Caco-2 (cell line): Measurements from ENCODE around the gene RPP25L. TPM values are rescaled to one million over a fixed set of nuclear protein-coding genes. Genes with fewer than 3 reads are reported as not detected.

Experiments used
- BruUV-seq: library from RNA; stranded (reverse); fragments of 400-500 nt; replicated peaks from 2 replicates; lab custom pipeline; 2021; lab: Mats Ljungman, UMichigan
- CTCF ChIA-PET: fragments of 300-600 bp; sonication (Branson Sonifier 250); formaldehyde crosslinking; loops from one replicate; lab custom pipeline; 2022; ENCODE audit warnings: antibody characterized with exemption; lab: Charles Lee
- POLR2A ChIA-PET: fragments of 300-600 bp; sonication (Branson Sonifier 250); formaldehyde crosslinking; loops from one replicate; lab custom pipeline; 2022; ENCODE audit warnings: antibody characterized with exemption; lab: Charles Lee
- DNase-seq, 2 experiments: peaks; one replicate each; pipeline versions ENCODE4 v3.0.0 to v3.0.0-alpha.2; 2020 to 2022
- H3K27me3 ChIP-seq: replicated peaks from 2 replicates; pipeline ENCODE4 v1.6.0; 2011; ENCODE audit warnings: low read length; ENCODE audit not compliant: control insufficient read depth, insufficient read depth
- H3K36me3 ChIP-seq: 2 replicates; pipeline ENCODE4 v1.5.1; 2011; ENCODE audit warnings: low read length; ENCODE audit not compliant: control insufficient read depth, insufficient read depth
- H3K4me1 ChIP-seq: fragments of 250-450 bp; sonication (Bioruptor Pico); 2 replicates; pipeline ENCODE4 v1.5.1; 2020; ENCODE audit warnings: mild to moderate bottlenecking
- H3K4me3 ChIP-seq: 2 replicates; pipeline ENCODE4 v1.5.1; 2011; ENCODE audit warnings: low read depth, mild to moderate bottlenecking, control low read depth, low read length
- H3K9me3 ChIP-seq: fragments of 250-450 bp; sonication (Bioruptor Pico); 2 replicates; pipeline ENCODE4 v1.5.1; 2020; ENCODE audit warnings: mild to moderate bottlenecking, moderate library complexity
- H3K27ac Mint-ChIP-seq: one replicate; pipeline ENCODE4 v1.8.0; 2022; ENCODE audit warnings: mixed read lengths; ENCODE audit not compliant: unreplicated experiment
- H3K27me3 Mint-ChIP-seq: one replicate; pipeline ENCODE4 v1.8.0; 2022; ENCODE audit warnings: mixed read lengths; ENCODE audit not compliant: insufficient read depth, unreplicated experiment
- H3K36me3 Mint-ChIP-seq: one replicate; pipeline ENCODE4 v1.8.0; 2022; ENCODE audit warnings: mild to moderate bottlenecking, mixed read lengths; ENCODE audit not compliant: insufficient read depth, unreplicated experiment
- H3K4me1 Mint-ChIP-seq: one replicate; pipeline ENCODE4 v1.8.0; 2022; ENCODE audit warnings: low read depth, mixed read lengths; ENCODE audit not compliant: unreplicated experiment
- H3K4me3 Mint-ChIP-seq: one replicate; pipeline ENCODE4 v1.8.0; 2022; ENCODE audit warnings: mild to moderate bottlenecking, moderate library complexity, mixed read lengths; ENCODE audit not compliant: unreplicated experiment
- H3K9me3 Mint-ChIP-seq: one replicate; pipeline ENCODE4 v1.8.0; 2022; ENCODE audit warnings: mixed read lengths; ENCODE audit not compliant: unreplicated experiment
- intact Hi-C: fragments of 100-400 bp; cut with micrococcal nuclease; formaldehyde crosslinking; loops from one replicate; pipeline ENCODE4 v1.10.0; 2022; ENCODE audit not compliant: unreplicated experiment
- total RNA-seq: library from RNA; stranded (reverse); gene quantifications from 2 replicates; pipeline ENCODE4 v1.2.3, GENCODE V29; 2022
- TF ChIP-seq, protein P1 (sequence below), 2 experiments: fragments of 200-600 bp in 1 of 2; IDR thresholded peaks; 1 replicate in 1 of 2; 2 replicates in 1 of 2; pipeline versions ENCODE4 v1.5.1 to v1.8.0; 2011 to 2022; ENCODE audit warnings: antibody characterized with exemption in 1 of 2, control low read depth in 1 of 2, inconsistent platforms in 1 of 2, low read depth in 1 of 2, low read length in 1 of 2, mild to moderate bottlenecking in 1 of 2, moderate library complexity in 1 of 2; ENCODE audit not compliant: insufficient read depth in 1 of 2, severe bottlenecking in 1 of 2, unreplicated experiment in 1 of 2

RPP25L gene
- total RNA-seq, 1 experiment from 2014 or later = 27.4 TPM

DNA sequence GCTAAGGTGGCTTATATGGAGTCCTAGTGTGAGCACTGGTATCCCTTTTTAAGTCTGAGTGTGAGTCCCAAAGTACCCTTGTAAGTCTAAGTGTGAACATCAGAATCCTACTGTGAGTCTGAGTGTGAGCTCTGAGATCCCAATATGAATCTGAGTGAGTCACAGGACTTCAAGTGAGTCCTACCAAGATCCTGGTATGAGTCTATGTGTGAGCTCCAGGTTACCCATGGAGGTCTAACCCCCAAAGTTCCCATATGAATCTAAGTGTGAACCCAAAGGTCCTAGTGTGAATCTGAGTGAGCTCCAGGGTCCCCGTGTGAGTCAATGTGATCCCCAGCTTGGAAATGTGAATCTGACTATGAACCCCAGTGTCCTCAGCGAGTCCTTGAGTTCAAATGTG lies 24.6 kb downstream of the RPP25L start:
- H3K27ac Mint-ChIP-seq = no peak overlapping the region
- H3K36me3 Mint-ChIP-seq = no peaks in the 10 kb centered on the region
- peaks cover 12% of the 10 kb centered on the region for H3K4me1 Mint-ChIP-seq
- peaks cover 38% of the 10 kb centered on the region for H3K27me3 Mint-ChIP-seq
- Histone ChIP-seq H3K36me3 (no peaks in the 10 kb centered on the region), H3K27me3 (peaks cover 7% of the 10 kb centered on the region), H3K4me3 (no peak overlapping the region), H3K4me1 (peaks cover 15% of the 10 kb centered on the region), H3K9me3 (no peaks in the 10 kb centered on the region)
- no peaks in the 10 kb centered on the region for H3K9me3 Mint-ChIP-seq
- ChIA-PET POLR2A (no interaction called here), CTCF (interaction anchor here (0.7 kb wide), 1 partner anchor 183 kb away, joined by 3 read pairs; no protein-coding TSS in a partner anchor)
- BruUV-seq = no TSS peak
- no peak overlapping the region for H3K4me3 Mint-ChIP-seq
- DNase-seq = no peak
- intact Hi-C loops = no loop called here
- TF ChIP-seq, protein P1, sequence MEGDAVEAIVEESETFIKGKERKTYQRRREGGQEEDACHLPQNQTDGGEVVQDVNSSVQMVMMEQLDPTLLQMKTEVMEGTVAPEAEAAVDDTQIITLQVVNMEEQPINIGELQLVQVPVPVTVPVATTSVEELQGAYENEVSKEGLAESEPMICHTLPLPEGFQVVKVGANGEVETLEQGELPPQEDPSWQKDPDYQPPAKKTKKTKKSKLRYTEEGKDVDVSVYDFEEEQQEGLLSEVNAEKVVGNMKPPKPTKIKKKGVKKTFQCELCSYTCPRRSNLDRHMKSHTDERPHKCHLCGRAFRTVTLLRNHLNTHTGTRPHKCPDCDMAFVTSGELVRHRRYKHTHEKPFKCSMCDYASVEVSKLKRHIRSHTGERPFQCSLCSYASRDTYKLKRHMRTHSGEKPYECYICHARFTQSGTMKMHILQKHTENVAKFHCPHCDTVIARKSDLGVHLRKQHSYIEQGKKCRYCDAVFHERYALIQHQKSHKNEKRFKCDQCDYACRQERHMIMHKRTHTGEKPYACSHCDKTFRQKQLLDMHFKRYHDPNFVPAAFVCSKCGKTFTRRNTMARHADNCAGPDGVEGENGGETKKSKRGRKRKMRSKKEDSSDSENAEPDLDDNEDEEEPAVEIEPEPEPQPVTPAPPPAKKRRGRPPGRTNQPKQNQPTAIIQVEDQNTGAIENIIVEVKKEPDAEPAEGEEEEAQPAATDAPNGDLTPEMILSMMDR (IDR thresholded peaks at IDR 0.05; ENCODE audit: insufficient read depth in 1 of 2, low read depth in 1 of 2, low read length in 1 of 2, severe bottlenecking in 1 of 2, unreplicated experiment in 1 of 2) = no peak

DNA sequence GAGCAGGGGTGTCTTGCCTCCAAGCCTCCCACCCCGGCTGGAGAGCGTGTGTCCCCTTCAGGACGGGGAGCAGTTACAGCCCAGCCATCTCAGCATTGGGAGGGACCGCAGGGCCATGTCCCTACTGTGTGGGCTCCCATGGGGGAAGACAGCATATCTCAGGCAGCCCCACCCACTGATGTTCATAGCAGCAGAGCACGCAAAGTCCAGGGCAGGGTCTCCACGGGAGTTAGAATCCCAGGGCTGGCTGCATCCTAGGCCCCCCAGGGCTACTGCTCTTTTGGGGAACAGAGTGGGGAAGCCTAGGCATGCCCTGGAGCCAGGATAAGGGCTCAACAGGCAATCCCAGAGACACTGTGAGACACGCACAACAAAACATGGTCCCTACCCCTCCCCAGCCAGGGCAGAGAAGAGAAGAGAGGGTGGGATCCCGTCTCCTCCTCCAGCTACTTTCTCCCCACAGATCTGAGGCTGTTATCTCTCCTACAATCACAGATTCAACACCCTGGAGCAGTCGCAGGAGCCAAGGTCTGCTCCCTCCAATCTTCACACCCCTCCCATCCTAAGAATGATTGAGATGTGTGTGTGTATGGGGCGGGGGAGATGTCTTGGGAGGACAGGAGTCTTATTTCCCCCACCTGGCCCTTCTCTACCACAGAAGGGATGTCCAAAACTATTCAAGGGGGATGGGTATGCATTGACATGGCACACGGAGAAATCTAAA lies 25.8 kb downstream of the RPP25L start:
- peaks cover 33% of the 10 kb centered on the region for H3K27me3 Mint-ChIP-seq
- H3K9me3 ChIP-seq = no peaks in the 10 kb centered on the region
- H3K4me3 ChIP-seq = no peak overlapping the region
- ChIA-PET POLR2A (interaction anchor here (0.6 kb wide), 1 partner anchor 116 kb away, joined by 3 read pairs; no protein-coding TSS in a partner anchor), CTCF (no interaction called here)
- H3K4me1 Mint-ChIP-seq = peaks cover 7% of the 10 kb centered on the region
- no peaks in the 10 kb centered on the region for H3K36me3 ChIP-seq
- H3K4me1 ChIP-seq = peaks cover 10% of the 10 kb centered on the region
- DNase-seq = no peak
- intact Hi-C loops = no loop called here
- no peak overlapping the region for H3K27ac Mint-ChIP-seq
- TF ChIP-seq, protein P1 (IDR thresholded peaks at IDR 0.05; ENCODE audit: insufficient read depth in 1 of 2, low read depth in 1 of 2, low read length in 1 of 2, severe bottlenecking in 1 of 2, unreplicated experiment in 1 of 2) = no peak
- H3K4me3 Mint-ChIP-seq = no peak overlapping the region
- peaks cover 7% of the 10 kb centered on the region for H3K27me3 ChIP-seq
- H3K36me3 Mint-ChIP-seq = no peaks in the 10 kb centered on the region
- no peaks in the 10 kb centered on the region for H3K9me3 Mint-ChIP-seq
- no TSS peak for BruUV-seq

DNA sequence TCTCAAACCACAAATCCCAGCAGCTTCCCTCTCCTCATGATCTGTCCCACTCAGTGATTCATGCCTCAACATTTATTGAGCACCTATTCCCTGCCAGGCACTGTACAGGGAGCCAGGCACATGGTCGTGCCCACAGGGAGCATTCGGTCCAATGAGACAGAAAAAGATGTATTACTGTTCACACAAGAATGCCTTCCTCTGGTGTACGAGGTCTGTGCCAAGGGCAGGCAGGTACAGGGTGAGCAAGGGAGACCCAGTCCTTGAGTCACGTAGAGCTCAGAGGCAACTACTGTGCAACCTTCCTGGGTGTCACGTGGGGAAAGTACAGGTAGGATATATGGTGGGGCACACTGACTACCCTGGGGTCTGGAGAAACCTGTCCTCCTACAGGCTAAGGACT lies 26.9 kb downstream of the RPP25L start:
- H3K9me3 Mint-ChIP-seq = no peaks in the 10 kb centered on the region
- H3K27ac Mint-ChIP-seq = no peak overlapping the region
- H3K4me1 ChIP-seq = no peaks in the 10 kb centered on the region; the same call in 1 of the 2 replicates
- DNase-seq = no peak
- no peak overlapping the region for H3K4me3 Mint-ChIP-seq
- H3K36me3 Mint-ChIP-seq = no peaks in the 10 kb centered on the region
- H3K4me3 ChIP-seq = no peak overlapping the region
- TF ChIP-seq, protein P1 (IDR thresholded peaks at IDR 0.05; ENCODE audit: insufficient read depth in 1 of 2, low read depth in 1 of 2, low read length in 1 of 2, severe bottlenecking in 1 of 2, unreplicated experiment in 1 of 2) = no peak
- POLR2A ChIA-PET = no interaction called here
- H3K27me3 ChIP-seq = peaks cover 3% of the 10 kb centered on the region
- intact Hi-C loops = no loop called here
- BruUV-seq = no TSS peak
- peaks cover 24% of the 10 kb centered on the region for H3K27me3 Mint-ChIP-seq
- H3K9me3 ChIP-seq = no peaks in the 10 kb centered on the region
- no peaks in the 10 kb centered on the region for H3K36me3 ChIP-seq
- CTCF ChIA-PET = no interaction called here
- H3K4me1 Mint-ChIP-seq = no peaks in the 10 kb centered on the region
